Cardiac muscle cell (in vitro differentiated cells and primary cell): ENCODE data around the gene PRKG1. TPM values are rescaled to one million over a fixed set of nuclear protein-coding genes. Genes with fewer than 3 reads are reported as not detected.

Experiments used
- DNase-seq, 2 donors: peaks; one replicate each; pipeline versions ENCODE4 v3.0.0 to v3.0.0-alpha.2; 2010 to 2017; ENCODE audit warnings: low read depth in 1 of 2, low spot score in 1 of 2
- H3K27ac ChIP-seq: fragments of 200-600 bp; sonication (generic); 2 replicates; pipeline ENCODE4 v1.5.1; 2016
- H3K27me3 ChIP-seq: fragments of 200-600 bp; sonication (generic); 2 replicates; pipeline ENCODE4 v1.6.0; 2016; ENCODE audit warnings: control low read depth
- H3K36me3 ChIP-seq: fragments of 200-600 bp; sonication (generic); 2 replicates; pipeline ENCODE4 v1.5.1; 2016; ENCODE audit warnings: control low read depth
- H3K4me1 ChIP-seq: fragments of 200-600 bp; sonication (generic); 2 replicates; pipeline ENCODE4 v1.8.1; 2017; ENCODE audit warnings: low read depth, mild to moderate bottlenecking, mixed run types
- H3K4me3 ChIP-seq: fragments of 200-600 bp; sonication (generic); 2 replicates; pipeline ENCODE4 v1.5.1; 2016; ENCODE audit warnings: mild to moderate bottlenecking
- H3K9me3 ChIP-seq: fragments of 200-600 bp; sonication (generic); 2 replicates; pipeline ENCODE4 v1.5.1; 2017; ENCODE audit warnings: low read depth, mild to moderate bottlenecking, control low read depth
- polyA plus RNA-seq: library from polyadenylated mRNA; unstranded; fragments of >200 nt; fragmentation: Nextera tagmentation; extraction: Ambion mirVana; gene quantifications from 2 replicates; pipeline ENCODE4 v1.2.1, GENCODE V29; 2016
- total RNA-seq: library from RNA; depleted of rRNA; stranded (reverse); fragments of >200 nt; gene quantifications from 2 replicates; pipeline ENCODE4 v1.2.3, GENCODE V29; 2016
- TF ChIP-seq, protein P1 (sequence below): IDR thresholded peaks from 2 replicates; pipeline ENCODE4 v1.5.1; 2012; ENCODE audit warnings: low read depth, mild to moderate bottlenecking, low read length

PRKG1 gene
- total and polyA plus RNA-seq, 2 experiments from 2014 or later: 2.9 to 13.3 TPM

DNA sequence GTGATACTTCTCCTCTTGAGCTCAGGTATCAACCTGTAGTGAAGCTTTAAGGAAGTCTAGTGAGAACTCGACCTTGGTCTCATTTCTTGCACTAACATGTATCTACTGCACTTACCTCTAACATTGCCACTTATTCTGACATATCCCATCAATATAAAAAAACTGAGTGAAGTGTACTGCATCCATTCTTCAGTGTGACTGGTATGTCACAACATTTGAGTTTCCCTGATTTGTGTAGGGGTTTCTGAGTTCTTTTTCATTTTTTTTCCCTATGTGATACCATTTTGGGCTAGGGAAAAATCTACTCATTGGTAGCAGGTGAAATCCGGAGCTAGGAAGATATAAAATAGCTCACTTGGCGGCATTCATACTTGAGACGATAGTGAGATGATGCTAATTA is 274.3 kb downstream of the PRKG1 start:
- TF ChIP-seq, protein P1, sequence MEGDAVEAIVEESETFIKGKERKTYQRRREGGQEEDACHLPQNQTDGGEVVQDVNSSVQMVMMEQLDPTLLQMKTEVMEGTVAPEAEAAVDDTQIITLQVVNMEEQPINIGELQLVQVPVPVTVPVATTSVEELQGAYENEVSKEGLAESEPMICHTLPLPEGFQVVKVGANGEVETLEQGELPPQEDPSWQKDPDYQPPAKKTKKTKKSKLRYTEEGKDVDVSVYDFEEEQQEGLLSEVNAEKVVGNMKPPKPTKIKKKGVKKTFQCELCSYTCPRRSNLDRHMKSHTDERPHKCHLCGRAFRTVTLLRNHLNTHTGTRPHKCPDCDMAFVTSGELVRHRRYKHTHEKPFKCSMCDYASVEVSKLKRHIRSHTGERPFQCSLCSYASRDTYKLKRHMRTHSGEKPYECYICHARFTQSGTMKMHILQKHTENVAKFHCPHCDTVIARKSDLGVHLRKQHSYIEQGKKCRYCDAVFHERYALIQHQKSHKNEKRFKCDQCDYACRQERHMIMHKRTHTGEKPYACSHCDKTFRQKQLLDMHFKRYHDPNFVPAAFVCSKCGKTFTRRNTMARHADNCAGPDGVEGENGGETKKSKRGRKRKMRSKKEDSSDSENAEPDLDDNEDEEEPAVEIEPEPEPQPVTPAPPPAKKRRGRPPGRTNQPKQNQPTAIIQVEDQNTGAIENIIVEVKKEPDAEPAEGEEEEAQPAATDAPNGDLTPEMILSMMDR: no peak
- no peak for DNase-seq
- Histone ChIP-seq H3K27me3 (no peaks in the 10 kb centered on the region), H3K27ac (no peak overlapping the region), H3K4me3 (no peak overlapping the region), H3K9me3 (no peaks in the 10 kb centered on the region), H3K36me3 (no peaks in the 10 kb centered on the region), H3K4me1 (no peaks in the 10 kb centered on the region)

DNA sequence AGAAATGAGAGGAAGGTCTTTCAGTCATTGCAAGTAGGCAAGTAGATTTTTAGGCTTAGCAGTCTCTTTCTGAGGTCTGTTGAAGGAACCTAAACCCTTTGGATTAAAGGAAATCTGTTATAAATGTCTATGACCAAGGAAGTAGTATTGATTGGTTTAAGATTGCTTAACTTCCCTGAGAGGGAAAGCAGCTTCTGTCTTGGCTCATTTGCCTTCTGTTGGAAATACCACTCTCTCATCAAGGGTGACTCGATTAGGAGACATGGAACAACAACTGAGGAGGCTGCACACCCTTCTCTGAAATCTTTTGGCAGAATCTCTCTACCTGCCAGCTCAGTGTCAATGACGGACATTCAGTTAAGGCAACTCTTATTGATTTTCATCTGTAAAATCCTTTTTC is 282.9 kb downstream of the PRKG1 start:
- H3K27ac ChIP-seq: no peak overlapping the region
- DNase-seq: no peak
- no peaks in the 10 kb centered on the region for H3K9me3 ChIP-seq
- H3K36me3 ChIP-seq: no peaks in the 10 kb centered on the region
- TF ChIP-seq, protein P1: no peak
- H3K27me3 ChIP-seq: no peaks in the 10 kb centered on the region
- H3K4me3 ChIP-seq: no peak overlapping the region
- H3K4me1 ChIP-seq: no peaks in the 10 kb centered on the region

DNA sequence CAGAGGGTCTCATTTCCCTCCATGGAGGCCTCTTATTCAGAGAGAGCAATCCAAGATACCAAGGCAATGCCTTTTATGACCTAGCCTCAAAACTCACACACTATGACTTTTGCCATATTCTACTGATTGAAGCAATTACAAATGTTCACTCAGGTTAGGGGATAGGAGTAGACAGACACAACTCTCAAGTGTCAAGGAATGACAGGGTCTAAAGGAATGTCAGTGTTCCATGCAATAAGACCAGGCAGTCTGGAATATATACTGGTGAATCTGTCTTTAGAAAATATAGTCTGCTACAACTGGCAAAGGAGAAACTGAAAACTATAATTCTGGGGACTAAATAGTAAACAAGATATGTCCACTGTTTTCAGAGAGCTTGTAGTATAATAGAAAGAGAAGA is 283.9 kb downstream of the PRKG1 start:
- TF ChIP-seq, protein P1: no peak
- no peak overlapping the region for H3K27ac ChIP-seq
- H3K4me1 ChIP-seq: no peaks in the 10 kb centered on the region
- no peaks in the 10 kb centered on the region for H3K27me3 ChIP-seq
- H3K36me3 ChIP-seq: no peaks in the 10 kb centered on the region
- no peaks in the 10 kb centered on the region for H3K9me3 ChIP-seq
- DNase-seq: no peak
- no peak overlapping the region for H3K4me3 ChIP-seq

DNA sequence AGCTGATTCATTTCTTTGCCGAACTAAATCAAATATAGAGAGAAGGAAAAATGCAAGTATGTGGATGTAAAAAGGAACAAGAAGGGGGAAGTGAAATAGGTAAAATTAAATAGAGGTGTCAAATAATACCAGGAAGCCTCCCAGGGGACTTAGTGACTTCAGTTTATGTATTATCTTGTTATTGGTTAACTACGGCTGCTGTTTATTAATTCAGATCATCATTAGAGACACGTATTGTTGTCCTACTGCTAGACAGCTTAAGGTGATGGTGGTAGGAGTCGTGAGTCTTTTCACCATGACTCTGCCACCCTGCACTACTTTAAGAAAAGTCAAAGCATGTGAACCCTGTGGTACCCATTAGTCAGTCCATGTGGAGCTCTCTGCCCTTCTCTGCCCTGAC is 289.1 kb downstream of the PRKG1 start:
- H3K4me3 ChIP-seq: no peak overlapping the region
- TF ChIP-seq, protein P1: no peak

DNA sequence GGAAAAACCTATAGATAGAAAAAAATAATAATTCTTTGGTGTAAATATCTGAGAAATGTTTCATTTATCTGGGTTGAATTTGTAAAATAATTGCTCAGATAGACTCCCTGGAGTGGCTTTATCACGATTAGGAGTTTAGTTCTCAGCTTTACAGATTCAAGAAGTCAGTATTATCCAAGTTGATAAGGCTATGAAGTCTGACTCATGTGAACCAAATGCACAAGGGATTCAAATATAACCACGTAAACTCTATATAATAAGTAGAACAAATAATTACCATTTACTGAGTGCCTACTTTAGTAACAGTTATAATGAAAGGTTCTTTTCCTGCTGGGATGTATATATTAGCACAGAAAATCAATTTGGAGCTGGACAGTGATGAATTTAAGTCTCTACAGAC is 290.4 kb downstream of the PRKG1 start:
- Histone ChIP-seq H3K27ac (no peak overlapping the region), H3K27me3 (no peaks in the 10 kb centered on the region), H3K36me3 (no peaks in the 10 kb centered on the region), H3K4me1 (no peaks in the 10 kb centered on the region), H3K4me3 (no peak overlapping the region), H3K9me3 (no peaks in the 10 kb centered on the region)
- TF ChIP-seq, protein P1: no peak
- DNase-seq: no peak

More for the DNA sequence above, 289.1 kb downstream of the PRKG1 start:
- Histone ChIP-seq H3K27ac (no peak overlapping the region), H3K27me3 (no peaks in the 10 kb centered on the region), H3K36me3 (no peaks in the 10 kb centered on the region), H3K9me3 (no peaks in the 10 kb centered on the region), H3K4me1 (no peaks in the 10 kb centered on the region)
- no peak for DNase-seq

DNA sequence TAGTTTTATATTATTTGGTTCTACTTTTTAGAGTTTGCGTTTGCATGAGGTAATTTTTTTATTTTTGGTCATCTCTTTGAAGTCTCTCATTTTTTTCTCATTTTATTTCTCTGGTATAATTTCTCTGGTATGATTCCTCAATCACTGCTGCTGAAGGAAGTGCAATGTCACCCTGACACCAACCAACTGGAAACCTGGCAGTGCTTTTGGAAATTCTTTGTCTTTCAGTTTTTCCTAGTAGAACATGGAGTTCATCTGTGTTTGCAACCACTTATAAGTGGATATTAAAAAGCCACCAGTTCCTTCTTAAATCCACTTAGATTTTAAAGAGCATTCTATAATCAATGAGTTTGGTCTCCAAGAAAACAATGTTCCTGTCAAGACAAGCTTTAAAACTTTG is 291.8 kb downstream of the PRKG1 start:
- H3K9me3 ChIP-seq: no peaks in the 10 kb centered on the region
- TF ChIP-seq, protein P1: no peak
- no peak overlapping the region for H3K4me3 ChIP-seq
- peak in 1 of 2 donors; percentile 18 for DNase-seq
- H3K4me1 ChIP-seq: no peaks in the 10 kb centered on the region
- no peaks in the 10 kb centered on the region for H3K27me3 ChIP-seq
- no peaks in the 10 kb centered on the region for H3K36me3 ChIP-seq
- H3K27ac ChIP-seq: no peak overlapping the region
